Common myeloid progenitor, CD34-positive (primary cell): ENCODE results near the gene KRT79.

Experiments used
- CTCF ChIA-PET: fragments of 350-600 bp; sonication (Branson Sonifier 250); formaldehyde crosslinking; loops from one replicate; lab custom pipeline; 2021; ENCODE audit warnings: antibody characterized with exemption; lab: Charles Lee
- POLR2A ChIA-PET: fragments of 350-600 bp; sonication (Branson Sonifier 250); formaldehyde crosslinking; loops from one replicate; lab custom pipeline; 2021; ENCODE audit warnings: antibody characterized with exemption; lab: Charles Lee
- DNase-seq, 3 donors: peaks; one replicate each; pipeline versions ENCODE4 v3.0.0 to v3.0.0-alpha.2; 2013
- H3K27ac ChIP-seq, 2 experiments: 1 replicate in 1 of 2; 2 replicates in 1 of 2; pipeline ENCODE4 v1.7.0; 2013; ENCODE audit warnings: inconsistent platforms in 2 of 2, low read length in 2 of 2, mild to moderate bottlenecking in 2 of 2, low read depth in 1 of 2, moderate library complexity in 1 of 2; ENCODE audit not compliant: severe bottlenecking in 2 of 2, insufficient read depth in 1 of 2, poor library complexity in 1 of 2
- H3K27me3 ChIP-seq, 5 experiments: replicated peaks in 2 of 5; 1 replicate in 3 of 5; 2 replicates in 2 of 5; pipeline versions ENCODE4 v1.6.1 to v1.7.0; 2013; ENCODE audit warnings: low read length in 4 of 5, mild to moderate bottlenecking in 2 of 5, moderate library complexity in 2 of 5, inconsistent platforms in 1 of 5; ENCODE audit not compliant: insufficient read depth in 5 of 5, control insufficient read depth in 4 of 5
- H3K36me3 ChIP-seq, 4 experiments: 1 replicate in 2 of 4; 2 replicates in 2 of 4; pipeline versions ENCODE4 v1.6.1 to v1.7.0; 2013; ENCODE audit warnings: low read length in 3 of 4, control low read depth in 1 of 4, mild to moderate bottlenecking in 1 of 4; ENCODE audit not compliant: control insufficient read depth in 4 of 4, insufficient read depth in 4 of 4
- H3K4me1 ChIP-seq, 4 experiments: 1 replicate in 3 of 4; 2 replicates in 1 of 4; pipeline versions ENCODE4 v1.6.1 to v1.7.1; 2013; ENCODE audit warnings: low read length in 3 of 4, mild to moderate bottlenecking in 3 of 4, control low read depth in 1 of 4, inconsistent platforms in 1 of 4, moderate library complexity in 1 of 4; ENCODE audit not compliant: control insufficient read depth in 4 of 4, insufficient read depth in 4 of 4; ENCODE audit errors: control extremely low read depth in 1 of 4
- H3K4me3 ChIP-seq, 7 experiments: 1 replicate in 4 of 7; 2 replicates in 3 of 7; pipeline versions ENCODE4 v1.5.1 to v1.7.0; 2013; ENCODE audit warnings: mild to moderate bottlenecking in 7 of 7, low read length in 6 of 7, moderate library complexity in 6 of 7, inconsistent platforms in 2 of 7, low read depth in 2 of 7, control low read depth in 1 of 7; ENCODE audit not compliant: insufficient read depth in 4 of 7, control insufficient read depth in 1 of 7; ENCODE audit errors: extremely low read depth in 1 of 7
- H3K9me3 ChIP-seq, 5 experiments: 1 replicate in 4 of 5; 2 replicates in 1 of 5; pipeline versions ENCODE4 v1.6.1 to v1.7.1; 2013; ENCODE audit warnings: low read length in 4 of 5, mild to moderate bottlenecking in 2 of 5, inconsistent platforms in 1 of 5, low read depth in 1 of 5, moderate library complexity in 1 of 5; ENCODE audit not compliant: control insufficient read depth in 4 of 5, insufficient read depth in 2 of 5; ENCODE audit errors: control extremely low read depth in 1 of 5
- WGBS: methylation state at CpG from one replicate; pipeline ENCODE4 v1.1.5; 2013; ENCODE audit not compliant: insufficient coverage; 5-methylcytosine and 5-hydroxymethylcytosine counted together

The KRT79 gene

DNA sequence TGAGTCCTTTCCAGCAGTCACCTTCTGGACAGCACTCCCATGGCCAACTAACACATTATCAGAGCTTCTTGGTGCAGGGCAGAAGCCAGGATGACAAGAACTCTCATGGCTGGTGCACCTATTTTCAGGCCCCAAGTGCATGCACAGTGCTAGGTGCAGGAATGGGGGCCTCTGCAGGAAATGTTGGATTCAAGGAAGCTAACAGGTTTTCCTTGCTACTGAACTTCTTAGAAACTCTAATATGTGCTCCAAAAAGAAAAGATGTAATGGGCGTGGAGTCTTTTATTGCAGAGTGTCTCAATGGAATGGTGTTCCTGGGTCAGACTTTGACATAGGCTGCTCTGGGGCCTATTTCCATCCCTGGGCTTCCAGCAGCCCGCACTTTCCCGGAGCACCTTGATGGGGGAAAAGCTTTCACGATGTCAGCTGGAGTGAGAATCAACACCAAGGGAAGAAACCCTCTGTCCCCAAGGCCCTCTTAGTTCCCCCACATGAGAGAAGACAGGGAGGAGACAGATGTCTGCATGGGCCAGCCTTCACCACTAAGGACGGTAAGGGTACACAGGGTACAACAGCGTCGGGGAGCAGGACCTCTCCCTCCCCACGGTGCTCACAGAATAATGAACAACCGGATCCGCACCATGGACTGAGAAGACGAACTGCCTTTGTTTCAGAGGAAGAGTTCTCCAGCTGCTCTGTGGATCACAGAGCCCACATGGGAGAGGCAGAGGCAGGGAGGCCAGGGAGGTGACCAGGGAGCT lies 45.1 kb downstream of the KRT79 start:
- CTCF ChIA-PET: interaction anchor here (1.2 to 2.0 kb wide), 2 partner anchors 16 to 81 kb away, joined by 3 to 5 read pairs; no protein-coding TSS in a partner anchor
- H3K27ac ChIP-seq: no peak overlapping the region
- no peak overlapping the region for H3K4me3 ChIP-seq
- DNase-seq: no peak
- H3K36me3 ChIP-seq: no peaks in the 10 kb centered on the region
- no peaks in the 10 kb centered on the region for H3K9me3 ChIP-seq
- POLR2A ChIA-PET: no interaction called here
- peaks cover 0 to 18% (median 2%) of the 10 kb centered on the region in 4 experiments for H3K4me1 ChIP-seq
- peaks cover 2 to 44% (median 24%) of the 10 kb centered on the region in 5 experiments for H3K27me3 ChIP-seq
- 100% methylated on average over 8 of the region's 11 CpGs for WGBS

DNA sequence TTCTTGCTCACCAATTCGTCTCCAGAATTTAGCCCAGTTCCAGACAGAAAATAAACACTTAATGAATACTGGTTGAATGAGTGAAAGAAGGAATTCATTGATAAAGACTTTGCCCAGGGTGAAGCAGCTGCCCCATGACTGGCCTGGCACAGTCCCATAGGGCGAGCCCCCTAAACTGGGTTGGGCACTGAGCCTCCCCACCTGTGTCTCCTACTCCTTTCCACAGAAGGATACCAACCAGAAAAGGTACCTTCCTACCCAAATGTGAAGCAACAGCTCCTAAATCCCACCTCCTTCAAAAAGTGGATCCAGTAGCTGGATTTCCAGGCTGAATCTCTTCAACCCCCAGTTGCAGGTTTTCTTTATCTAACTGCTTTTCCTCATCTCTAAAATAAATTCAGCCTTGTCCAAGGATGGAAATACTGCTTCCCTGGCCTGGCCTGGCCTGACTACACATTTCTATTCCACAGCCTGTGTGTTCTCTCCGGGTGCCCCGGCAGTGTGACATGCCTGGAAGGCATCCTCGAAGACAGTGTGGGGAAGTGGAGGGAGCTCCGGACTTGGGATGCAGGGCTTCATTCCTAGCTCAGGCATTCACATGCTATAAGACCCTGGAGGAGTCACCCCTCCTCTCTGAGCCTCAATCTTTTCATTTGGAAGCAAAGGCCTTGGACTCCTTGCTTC lies 45.8 kb downstream of the KRT79 start:
- Histone ChIP-seq H3K27ac (no peak overlapping the region), H3K4me3 (no peak overlapping the region), H3K9me3 (no peaks in the 10 kb centered on the region), H3K27me3 (peaks cover 2 to 44% (median 24%) of the 10 kb centered on the region in 5 experiments), H3K36me3 (no peaks in the 10 kb centered on the region), H3K4me1 (peaks cover 0 to 18% (median 2%) of the 10 kb centered on the region in 4 experiments)
- DNase-seq: no peak
- CTCF ChIA-PET: interaction anchor here (1.2 kb wide), 1 partner anchor 80 kb away, joined by 3 read pairs; no protein-coding TSS in a partner anchor
- POLR2A ChIA-PET: no interaction called here
- WGBS: 92% methylated on average over 3 of the region's 6 CpGs

DNA sequence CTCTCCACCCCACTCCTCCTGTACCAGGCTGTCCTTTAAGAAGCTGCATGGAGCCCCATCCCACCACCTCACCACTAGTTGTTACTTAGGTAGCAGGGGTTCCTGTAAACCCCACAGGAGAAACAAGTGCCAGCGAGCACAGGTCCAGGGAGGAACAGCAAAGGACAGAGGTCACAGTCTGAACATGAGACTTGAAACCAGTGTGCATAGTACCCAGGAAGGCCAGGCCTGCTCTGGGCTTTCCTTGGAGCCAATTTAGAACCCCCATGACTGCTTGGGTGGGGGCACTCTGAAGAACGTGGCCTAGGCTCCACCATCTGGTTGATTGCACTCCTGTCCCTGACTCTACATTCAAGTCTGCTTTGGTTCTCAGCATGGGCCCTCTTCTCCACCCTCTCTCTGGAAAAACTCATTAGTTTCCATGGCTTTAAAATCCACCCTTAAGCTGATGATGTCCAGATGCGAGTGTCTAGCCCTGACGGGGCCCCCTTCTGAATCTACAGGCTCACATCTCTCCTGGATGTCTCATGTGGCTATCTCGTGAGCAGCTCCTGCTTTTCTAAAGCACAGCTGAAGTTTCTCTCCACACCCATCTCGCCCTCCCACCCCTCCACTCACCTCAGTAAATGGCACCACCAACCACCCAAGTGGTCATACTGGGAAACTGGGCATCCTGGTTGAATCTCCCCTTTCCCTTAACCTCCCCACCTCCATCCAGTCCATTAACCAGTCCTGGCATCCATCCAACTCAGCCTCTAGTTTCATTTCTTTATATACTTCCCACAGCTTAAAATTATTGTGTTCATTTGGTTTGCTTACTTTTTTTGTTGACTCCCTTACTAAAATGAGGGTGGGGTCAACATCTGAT lies 46.6 kb downstream of the KRT79 start:
- Histone ChIP-seq H3K27me3 (peaks cover 2 to 44% (median 24%) of the 10 kb centered on the region in 5 experiments), H3K9me3 (no peaks in the 10 kb centered on the region), H3K4me1 (peaks cover 0 to 13% (median 2%) of the 10 kb centered on the region in 4 experiments), H3K36me3 (no peaks in the 10 kb centered on the region), H3K27ac (no peak overlapping the region), H3K4me3 (no peak overlapping the region)
- POLR2A ChIA-PET: no interaction called here
- peak in 1 of 3 donors; percentile 10 for DNase-seq
- WGBS: 90% methylated on average over 6 of the region's 6 CpGs
- CTCF ChIA-PET: no interaction called here

DNA sequence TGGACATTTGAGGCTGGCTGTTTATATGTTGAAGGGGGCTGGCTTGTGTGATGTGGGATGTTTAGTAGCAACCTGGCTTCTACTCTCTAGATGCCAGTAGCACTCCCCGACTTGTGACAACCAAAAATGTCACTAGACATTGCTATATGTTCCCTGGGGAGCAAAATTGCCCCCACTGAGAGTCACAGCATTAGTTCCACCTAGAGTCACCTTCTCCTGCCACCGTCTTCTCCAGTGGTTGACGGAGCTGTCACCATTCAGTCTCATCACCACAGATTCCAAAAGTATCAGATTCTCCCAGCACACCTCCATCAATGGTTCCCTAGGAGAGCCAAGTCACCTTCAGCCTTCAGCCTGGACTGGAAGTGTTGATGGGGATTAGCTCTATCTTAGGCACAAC lies 49.2 kb downstream of the KRT79 start:
- DNase-seq: no peak
- H3K4me3 ChIP-seq: no peak overlapping the region
- peaks cover 0 to 36% (median 13%) of the 10 kb centered on the region in 5 experiments for H3K27me3 ChIP-seq
- peaks cover 0 to 3% (median 0%) of the 10 kb centered on the region in 4 experiments for H3K4me1 ChIP-seq
- ChIA-PET CTCF (no interaction called here), POLR2A (no interaction called here)
- no peaks in the 10 kb centered on the region for H3K9me3 ChIP-seq
- H3K36me3 ChIP-seq: no peaks in the 10 kb centered on the region
- no peak overlapping the region for H3K27ac ChIP-seq
- WGBS: 96% methylated on average over 3 of the region's 3 CpGs

DNA sequence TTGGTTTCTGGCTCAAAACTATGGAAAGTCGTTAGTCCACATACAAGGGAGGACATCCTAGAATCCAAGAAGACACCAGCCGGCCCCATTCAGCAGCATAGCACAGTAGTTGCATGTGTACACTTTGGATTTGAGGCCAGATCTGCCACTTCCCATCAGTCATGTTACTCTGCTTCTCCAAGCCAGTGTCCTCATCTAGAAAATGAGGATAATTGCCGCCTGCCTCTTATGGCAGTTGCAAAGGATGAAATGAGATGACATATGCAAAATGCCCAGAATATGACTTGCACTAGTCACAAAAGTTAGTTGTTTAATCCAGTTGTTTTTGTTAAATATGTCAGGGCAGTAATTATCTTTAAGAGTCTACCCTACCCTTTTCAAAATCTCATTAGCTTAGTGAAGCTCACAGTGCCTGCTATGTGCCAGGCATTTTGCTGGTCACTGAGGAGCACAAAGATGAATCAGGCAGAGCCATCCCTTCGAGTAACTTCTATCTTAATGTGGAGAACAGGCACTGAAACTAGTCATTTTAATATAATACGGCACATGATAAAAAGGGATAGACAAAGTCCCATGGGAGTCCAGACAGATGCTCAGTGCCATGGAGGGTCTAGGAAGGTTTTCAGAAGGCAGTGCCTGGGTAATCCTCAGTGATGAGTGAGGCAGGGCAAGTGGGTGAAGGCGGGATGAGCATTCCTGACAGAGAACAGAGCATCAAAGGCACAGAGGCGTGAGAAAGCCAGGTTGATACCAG lies 50.4 kb downstream of the KRT79 start:
- Histone ChIP-seq H3K27me3 (peaks cover 0 to 26% (median 10%) of the 10 kb centered on the region in 5 experiments), H3K36me3 (no peaks in the 10 kb centered on the region), H3K4me1 (no peaks in the 10 kb centered on the region), H3K4me3 (no peak overlapping the region), H3K27ac (no peak overlapping the region), H3K9me3 (no peaks in the 10 kb centered on the region)
- ChIA-PET POLR2A (no interaction called here), CTCF (no interaction called here)
- WGBS: 92% methylated on average over 5 of the region's 7 CpGs
- DNase-seq: no peak

DNA sequence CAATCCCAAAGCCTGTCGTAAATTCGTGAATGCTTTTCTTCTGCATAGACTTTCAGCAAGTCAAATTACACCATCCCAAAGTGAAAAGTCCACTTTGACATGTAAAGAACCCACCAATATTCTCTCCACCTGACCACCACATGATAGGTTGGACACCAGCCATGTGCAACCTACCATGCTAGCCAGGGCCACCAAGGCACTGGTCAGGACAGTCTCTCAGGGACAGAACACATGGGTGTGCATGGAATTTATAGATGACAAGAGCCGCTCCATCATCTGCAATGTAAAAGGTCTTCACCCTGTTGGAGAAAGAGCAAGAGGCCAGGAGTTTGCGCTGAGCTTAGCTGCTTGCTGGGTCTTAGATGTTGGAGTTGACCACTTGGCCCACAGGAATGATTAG lies 51.6 kb downstream of the KRT79 start:
- H3K27me3 ChIP-seq: peaks cover 0 to 20% (median 14%) of the 10 kb centered on the region in 5 experiments
- WGBS: 97% methylated on average over 3 of the region's 4 CpGs
- POLR2A ChIA-PET: no interaction called here

More for the DNA sequence above, 51.6 kb downstream of the KRT79 start:
- Histone ChIP-seq H3K4me3 (no peak overlapping the region), H3K27ac (no peak overlapping the region), H3K9me3 (no peaks in the 10 kb centered on the region), H3K4me1 (no peaks in the 10 kb centered on the region), H3K36me3 (no peaks in the 10 kb centered on the region)
- CTCF ChIA-PET: interaction anchor here (1.4 kb wide), 1 partner anchor 10 kb away, joined by 4 read pairs; no protein-coding TSS in a partner anchor
- DNase-seq: no peak
